ENCODE measurements around the gene SH3D19. TPM values are rescaled to one million over a fixed set of nuclear protein-coding genes. Genes with fewer than 3 reads are reported as not detected.

Gene SH3D19
- total RNA-seq, 2 experiments from 2014 or later: not detected

- POLR2A ChIA-PET: interaction anchor here (0.6 to 1.2 kb wide), 6 partner anchors 10 to 65 kb away, joined by 3 to 5 read pairs (median 4); no protein-coding TSS in a partner anchor
- H3K4me2 ChIP-seq (ENCODE audit: low read length): no peak overlapping the region
- no peaks in the 10 kb centered on the region for H3K36me3 ChIP-seq (ENCODE audit: insufficient read depth, low read length)
- H3K4me3 ChIP-seq (ENCODE audit: low read depth, low read length, poor library complexity, severe bottlenecking): no peak overlapping the region
- no peak overlapping the region for H2AFZ ChIP-seq (ENCODE audit: low read length)
- H3K9me2 ChIP-seq (ENCODE audit: insufficient read depth, low read length): no peaks in the 10 kb centered on the region
- H3K9me3 ChIP-seq (ENCODE audit: low read length): no peaks in the 10 kb centered on the region
- CTCF ChIA-PET (ENCODE audit: unreplicated experiment): interaction anchor here (0.6 kb wide), 1 partner anchor 10 kb away, joined by 4 read pairs; no protein-coding TSS in a partner anchor
- no peak overlapping the region for H3K27ac ChIP-seq (ENCODE audit: low read depth, low read length, poor library complexity, severe bottlenecking)
- intact Hi-C loops (cut with micrococcal nuclease; ENCODE audit: unreplicated experiment): no loop called here
- TF ChIP-seq EZH2phosphoT487 (IDR thresholded peaks at IDR 0.05; ENCODE audit: borderline replicate concordance, low read depth, low read length): no peak
- TF ChIP-seq CTCF (conservative IDR thresholded peaks at IDR 0.05; ENCODE audit: low read length): no peak
- no peak for DNase-seq (ENCODE audit: low spot score)
- no peaks in the 10 kb centered on the region for H4K20me1 ChIP-seq (ENCODE audit: insufficient read depth, low read length)
- no peaks in the 10 kb centered on the region for H3K4me1 ChIP-seq (ENCODE audit: insufficient read depth, low read length, poor library complexity, severe bottlenecking)
- no peaks in the 10 kb centered on the region for H3K79me2 ChIP-seq (ENCODE audit: insufficient read depth, low read depth, low read length)
- no TSS peak for BruUV-seq (replicated peaks)
Observed at GRCh38 chr4:151074416-151074916, 250.9 kb downstream of the SH3D19 start.

Small RNA genes within 50 kb of the gene (small RNA-seq; reads per million reads assigned to genes)
- gene AC104819.2: not detected
- gene RNU6-1282P: not detected
- not detected for gene SNORD73A
- 0.47 reads per million for gene SNORD73B

Other genes with a start within 250 kb of the SH3D19 start
- gene RPS3A, start 226.0 kb downstream of the SH3D19 start, total RNA-seq (2014; rRNA removed; shearing (Covaris generic)): 2,852 and 3,051 TPM in 2 replicates
- gene RPS3A, start 226.0 kb downstream of the SH3D19 start, total RNA-seq (2022): 2,759 and 2,816 TPM in 2 replicates
- gene PRSS48, start 48.4 kb downstream of the SH3D19 start, total RNA-seq (2014; rRNA removed; shearing (Covaris generic)): not detected in 2 replicates
- not detected in 2 replicates for gene PRSS48, start 48.4 kb downstream of the SH3D19 start, total RNA-seq (2022)
- gene FHIP1A, start 83.6 kb upstream of the SH3D19 start, total RNA-seq (2014; rRNA removed; shearing (Covaris generic)): not detected in 2 replicates
- gene FHIP1A, start 83.6 kb upstream of the SH3D19 start, total RNA-seq (2022): not detected in 2 replicates

Data from OCI-LY7 (cell line).